Measurements from ENCODE around the gene FBXO33.

The FBXO33 gene, protein sequence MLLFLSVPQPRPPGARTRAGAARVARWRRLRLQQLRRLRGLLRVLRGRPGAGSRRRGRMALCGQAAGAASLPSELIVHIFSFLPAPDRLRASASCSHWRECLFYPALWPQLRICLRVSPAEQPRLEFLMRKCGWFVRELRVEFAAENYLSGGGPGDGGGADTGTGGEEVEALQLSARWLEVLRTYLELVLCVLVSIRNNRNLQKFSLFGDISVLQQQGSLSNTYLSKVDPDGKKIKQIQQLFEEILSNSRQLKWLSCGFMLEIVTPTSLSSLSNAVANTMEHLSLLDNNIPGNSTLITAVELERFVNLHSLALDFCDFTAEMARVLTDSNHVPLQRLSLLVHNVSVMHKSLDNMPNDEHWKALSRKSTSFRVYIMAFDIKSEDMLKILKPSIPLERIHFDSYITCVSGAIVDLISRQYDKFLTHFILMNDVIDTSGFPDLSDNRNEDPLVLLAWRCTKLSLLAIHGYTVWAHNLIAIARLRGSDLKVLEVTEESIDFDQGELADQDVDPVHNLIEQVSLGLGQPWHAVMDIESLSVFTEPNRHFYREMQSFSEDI

GRCh38 chr14:39432179-39432618 lies at the start of gene FBXO33:
FBXO33 (minus strand) TSS chr14:39432433; CDS start chr14:39432162, 271 bp downstream.
- peak; percentile 98 for DNase-seq (ENCODE audit: low spot score)

DNA sequence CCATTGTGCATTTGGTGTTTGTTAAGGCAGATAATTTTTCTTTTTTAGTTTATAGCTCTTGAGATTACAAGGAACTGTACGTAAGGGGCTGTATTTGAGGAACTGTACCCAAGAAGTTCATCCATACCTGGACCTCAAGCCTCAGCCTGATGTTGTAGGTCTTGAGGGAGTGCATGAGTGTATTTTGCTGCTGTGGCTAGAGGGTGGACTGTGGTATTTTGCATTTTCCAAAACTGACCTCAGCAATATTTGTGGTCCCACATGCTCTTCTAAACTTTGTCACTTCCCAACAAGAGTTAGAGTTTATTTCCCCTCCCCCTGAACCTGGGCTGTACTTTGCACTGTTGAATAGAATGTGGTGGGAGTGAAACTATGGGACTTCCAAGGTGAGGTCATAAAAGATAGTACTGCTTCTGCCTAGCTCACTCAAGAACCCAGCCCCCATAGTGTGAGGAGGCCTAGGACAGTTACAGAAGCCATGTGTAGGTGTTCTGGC lies 42.2 kb upstream of the FBXO33 start:
- no peak for DNase-seq (ENCODE audit: low spot score)

- DNase-seq (ENCODE audit: low spot score) = no peak
These were observed 39.8 kb upstream of the FBXO33 start for GRCh38 chr14:39472078-39472477.

GRCh38 chr14:39469094-39469710 lies 37.0 kb upstream of the FBXO33 start:
- peak; percentile 57 for DNase-seq (ENCODE audit: low spot score)

DNA sequence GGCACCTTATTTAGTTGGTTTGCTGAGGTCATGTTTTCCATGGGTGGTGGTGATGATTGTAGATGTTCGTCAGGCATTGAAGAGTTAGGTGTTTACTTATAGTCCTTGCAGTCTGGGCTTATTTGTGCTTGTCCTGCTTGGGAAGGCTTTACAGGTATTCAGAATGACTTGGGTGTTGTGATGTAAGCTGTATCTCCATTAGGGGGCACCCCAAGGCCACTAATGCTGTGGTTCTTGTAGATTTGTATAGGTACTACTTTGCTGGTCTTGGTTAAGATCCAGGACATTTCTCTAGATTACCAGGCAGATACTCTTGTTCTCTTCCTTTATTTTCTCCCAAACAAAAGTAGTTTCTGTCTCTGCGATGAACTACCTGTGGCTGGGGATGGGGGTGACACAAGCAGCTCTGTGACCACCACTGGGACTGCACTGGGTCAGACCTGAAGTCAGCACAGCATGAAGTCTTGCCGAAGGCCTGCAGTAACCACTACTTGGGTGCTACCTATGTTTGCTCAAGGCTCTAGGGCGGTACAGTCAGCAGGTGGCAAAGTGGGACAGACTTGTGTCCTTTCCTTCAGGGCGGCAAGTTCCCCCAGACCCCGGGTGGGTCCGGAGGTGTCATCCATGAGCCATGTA lies 35.8 kb upstream of the FBXO33 start:
- peak; percentile 53 for DNase-seq (ENCODE audit: low spot score)

DNA sequence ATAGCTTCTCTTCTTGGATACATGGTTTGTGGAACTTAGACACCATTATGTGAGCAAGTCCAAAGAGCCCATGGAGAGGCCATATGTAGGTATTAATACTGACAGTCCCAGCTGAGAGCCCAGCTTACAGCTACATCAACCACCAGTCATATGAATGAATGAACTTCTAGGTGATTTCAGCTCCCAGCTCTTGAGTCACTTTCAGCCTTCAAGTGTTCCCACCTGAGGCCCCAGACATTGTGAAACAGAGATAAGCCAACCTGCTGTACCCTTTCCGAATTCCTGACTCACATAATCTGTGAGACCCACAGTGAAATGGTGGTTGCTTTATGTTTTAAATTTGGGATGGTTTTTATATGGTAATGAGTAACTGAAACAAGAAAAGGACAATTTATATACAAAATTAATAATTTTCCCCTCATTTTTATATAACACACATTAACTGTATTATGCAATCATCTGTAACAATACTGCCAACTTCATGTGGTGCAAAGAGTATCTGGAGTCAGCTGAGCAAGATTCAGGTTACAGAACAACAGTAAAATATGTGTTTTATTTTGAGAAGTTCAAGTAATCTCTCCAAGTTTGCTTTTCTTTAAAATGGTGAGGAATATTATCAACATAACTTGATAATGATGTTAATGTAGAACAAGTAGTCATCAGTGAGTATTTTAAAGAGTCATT lies 27.7 kb upstream of the FBXO33 start:
- DNase-seq (ENCODE audit: low spot score) = no peak

DNA sequence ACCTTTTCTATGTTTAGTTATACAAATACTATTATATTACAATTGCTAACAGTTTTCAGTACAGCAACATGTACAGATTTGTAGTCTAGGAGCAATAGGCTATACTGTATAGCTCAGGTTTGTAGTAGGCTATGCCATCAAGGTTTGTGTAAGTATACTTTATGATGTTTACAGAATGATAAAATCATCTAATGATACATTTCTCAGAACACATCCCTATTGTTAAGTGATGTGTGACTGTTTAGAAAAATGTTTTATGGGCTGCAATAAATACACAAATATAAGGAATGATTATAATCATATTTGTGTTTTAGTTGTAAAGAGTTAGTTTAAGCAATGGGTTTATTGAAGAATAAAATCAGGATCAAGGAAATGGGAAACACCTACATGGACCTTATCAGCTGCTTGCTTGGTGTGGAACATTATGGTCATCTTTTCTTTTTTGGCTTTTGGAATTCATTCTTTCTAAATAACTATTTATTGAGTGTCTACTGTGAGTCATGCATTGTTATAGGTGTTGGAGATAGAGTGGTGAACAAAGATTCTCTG lies 24.5 kb upstream of the FBXO33 start:
- DNase-seq (ENCODE audit: low spot score) = no peak

GRCh38 chr14:39454906-39455539 lies 22.8 kb upstream of the FBXO33 start:
- no peak for DNase-seq (ENCODE audit: low spot score)

DNA sequence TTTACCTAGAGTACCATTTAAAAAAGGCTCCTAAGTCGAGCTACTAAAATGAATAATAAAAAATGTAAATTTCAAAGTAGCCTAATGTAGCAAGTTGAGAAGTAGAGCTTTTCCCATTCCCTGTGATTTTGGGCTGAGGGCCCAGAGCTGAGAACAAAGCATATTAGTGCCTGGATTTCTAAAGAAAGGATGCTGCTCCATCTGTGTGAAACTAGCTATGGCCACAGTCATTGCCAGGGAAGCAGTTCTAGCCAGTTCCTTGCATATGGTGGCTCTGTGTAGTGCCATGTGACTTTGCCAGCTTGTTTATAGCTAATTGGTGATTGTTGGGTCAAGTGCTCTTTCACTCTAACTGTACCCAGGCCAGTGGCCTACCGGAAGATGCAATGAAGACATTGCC lies 20.4 kb upstream of the FBXO33 start:
- DNase-seq (ENCODE audit: low spot score) = no peak

GRCh38 chr14:39451811-39452210 lies 19.6 kb upstream of the FBXO33 start:
- no peak for DNase-seq (ENCODE audit: low spot score)

DNA sequence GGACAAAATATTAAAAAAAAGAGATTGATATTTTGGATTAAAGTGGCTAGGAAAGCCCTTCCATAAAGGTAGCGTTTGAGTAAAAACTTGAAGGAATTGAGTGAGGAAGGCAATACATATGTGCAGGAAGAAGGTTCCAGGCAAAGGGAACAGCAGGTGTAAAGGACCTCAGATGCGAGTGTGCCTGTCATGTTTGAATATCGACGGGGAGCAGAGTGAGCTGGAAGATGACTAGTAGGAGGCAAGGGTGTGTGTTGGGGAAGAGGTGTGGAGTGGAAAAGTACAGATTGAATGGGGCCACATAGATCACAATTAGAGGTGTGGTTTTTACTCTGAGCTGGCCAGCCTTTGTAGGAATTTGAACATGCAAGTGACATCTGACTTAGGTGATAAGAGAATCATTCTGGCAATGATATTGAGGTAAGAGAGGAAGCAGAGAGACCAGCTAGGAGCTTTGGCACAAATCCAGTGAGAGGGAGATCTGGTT lies 15.0 kb upstream of the FBXO33 start:
- DNase-seq (ENCODE audit: low spot score) = no peak

- no peak for DNase-seq (ENCODE audit: low spot score)
These were observed 14.0 kb upstream of the FBXO33 start for GRCh38 chr14:39446131-39446744.

GRCh38 chr14:39442293-39442692 lies 10.1 kb upstream of the FBXO33 start:
- DNase-seq (ENCODE audit: low spot score) = no peak

- no peak for DNase-seq (ENCODE audit: low spot score)
These were observed 9.6 kb upstream of the FBXO33 start for GRCh38 chr14:39441805-39442204.

DNA sequence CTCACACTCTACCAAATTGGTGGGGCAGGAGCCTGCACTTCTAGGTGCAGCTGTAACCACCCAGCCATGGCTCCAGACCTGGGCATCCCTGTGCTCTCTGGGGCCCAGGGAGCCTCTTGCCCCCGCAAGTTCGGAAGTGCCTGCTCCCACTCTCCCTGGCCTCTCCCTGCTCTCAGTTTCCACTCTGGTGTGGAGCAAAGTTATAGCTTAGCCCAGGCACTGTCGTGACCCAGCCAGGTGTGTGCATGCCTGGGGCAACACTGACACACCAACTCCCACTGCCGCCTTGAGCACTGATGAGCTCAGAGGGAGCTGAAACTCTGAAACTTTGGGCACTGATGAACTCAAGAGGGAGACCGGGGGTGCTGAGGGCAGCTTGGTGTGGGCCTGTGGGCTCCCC lies 8.7 kb upstream of the FBXO33 start:
- no peak for DNase-seq (ENCODE audit: low spot score)

- no peak for DNase-seq (ENCODE audit: low spot score)
These were observed 3.0 kb upstream of the FBXO33 start for GRCh38 chr14:39435241-39435640.

- no peak for DNase-seq (ENCODE audit: low spot score)
These were observed 2.2 kb upstream of the FBXO33 start for GRCh38 chr14:39434401-39434800.

DNA sequence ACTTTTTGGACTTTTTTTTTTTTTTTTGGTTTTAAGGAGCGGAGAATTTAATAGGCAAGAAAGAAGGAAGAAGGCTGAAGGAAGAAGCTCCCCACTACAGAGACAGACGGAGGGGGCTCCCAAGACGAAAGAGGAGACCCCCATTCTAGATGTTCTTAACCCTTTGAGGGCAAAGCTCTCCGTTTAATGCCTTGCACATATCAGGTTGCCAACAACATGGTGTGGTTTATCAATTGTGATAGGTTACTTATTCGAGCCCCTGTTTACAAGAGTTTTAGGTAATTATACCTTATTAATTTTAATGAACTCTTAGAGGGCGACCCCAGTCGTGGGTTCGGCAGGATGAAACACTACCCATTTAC lies 1.2 kb upstream of the FBXO33 start:
- no peak for DNase-seq (ENCODE audit: low spot score)

- DNase-seq (ENCODE audit: low spot score) = peak; percentile 92
These were observed 602 bp upstream of the FBXO33 start for GRCh38 chr14:39432619-39433451.
